ENCODE measurements around the gene CASP7. TPM values are rescaled to one million over a fixed set of nuclear protein-coding genes. Genes with fewer than 3 reads are reported as not detected.

CASP7 gene
- polyA plus RNA-seq, 3 donors = 9.9 to 26.1 (median 16.0) TPM

- DNase-seq = no peak
- no peaks in the 10 kb centered on the region for H3K4me1 ChIP-seq (ENCODE audit: control insufficient read depth in 1 of 2, insufficient read depth in 2 of 2, low read length in 2 of 2)
- H4K20me1 ChIP-seq (ENCODE audit: insufficient read depth, low read length) = peaks cover 17% of the 10 kb centered on the region
- H3K27ac ChIP-seq (ENCODE audit: low read depth in 1 of 2, low read length in 2 of 2) = no peak overlapping the region
- Mint-ChIP-seq H3K4me1 (peaks cover 5% of the 10 kb centered on the region), H3K27ac (no peak overlapping the region), H3K4me3 (no peak overlapping the region), H3K9me3 (peaks cover 0 to under 1% (median 0%) of the 10 kb centered on the region in 7 donors), H3K27me3 (ENCODE audit: low read depth in 3 of 3) (peaks cover 0 to under 1% (median 0%) of the 10 kb centered on the region in 3 donors), H3K36me3 (peaks cover 18 to 19% of the 10 kb centered on the region in 2 donors)
- no peaks in the 10 kb centered on the region for H3K9me3 ChIP-seq (replicated peaks in 1 of 2; ENCODE audit: control insufficient read depth in 1 of 2, insufficient read depth in 1 of 2, low read length in 2 of 2)
- H2AFZ ChIP-seq (ENCODE audit: insufficient read depth, low read depth, low read length, poor library complexity, severe bottlenecking) = no peak overlapping the region
- H3K4me2 ChIP-seq (replicated peaks; ENCODE audit: extremely low read depth, low read length, poor library complexity, severe bottlenecking) = no peak overlapping the region
- H3K36me3 ChIP-seq (replicated peaks in 1 of 2; ENCODE audit: control insufficient read depth in 1 of 2, insufficient read depth in 2 of 2, low read length in 2 of 2) = peaks cover 0 to 9% of the 10 kb centered on the region in 2 donors
- 88% methylated on average over 2 of the region's 8 CpGs for WGBS (ENCODE audit: insufficient coverage)
- no peak overlapping the region for H3K4me3 ChIP-seq (replicated peaks in 1 of 3; ENCODE audit: low read depth in 2 of 3, low read length in 3 of 3)
- TF ChIP-seq CTCF (IDR thresholded peaks at IDR 0.05) = no peak
- H3K79me2 ChIP-seq (ENCODE audit: insufficient read depth, low read length) = no peaks in the 10 kb centered on the region
- intact Hi-C loops (cut with micrococcal nuclease) = loop anchor here in 1 of 2 donors (10.0 kb wide), 1 partner anchor 405 kb away; no protein-coding TSS in a partner anchor
- H3K9ac ChIP-seq (ENCODE audit: insufficient read depth, low read length, poor library complexity, severe bottlenecking) = no peak overlapping the region
- H3K27me3 ChIP-seq (ENCODE audit: control insufficient read depth in 2 of 2, insufficient read depth in 2 of 2, low read length in 2 of 2) = no peaks in the 10 kb centered on the region
Measured at GRCh38 chr10:113709221-113709838, 29.6 kb downstream of the CASP7 start.

GRCh38 chr10:113711142-113711541, 31.4 kb downstream of the CASP7 start:
- H3K27ac Mint-ChIP-seq = peak overlapping the region in 1 of 7 donors; percentile 32
- no peak for DNase-seq
- H3K4me1 Mint-ChIP-seq = peaks cover 10% of the 10 kb centered on the region
- Histone ChIP-seq H3K4me2 (replicated peaks; ENCODE audit: extremely low read depth, low read length, poor library complexity, severe bottlenecking) (no peak overlapping the region), H3K27me3 (ENCODE audit: control insufficient read depth in 2 of 2, insufficient read depth in 2 of 2, low read length in 2 of 2) (no peaks in the 10 kb centered on the region), H3K36me3 (replicated peaks in 1 of 2; ENCODE audit: control insufficient read depth in 1 of 2, insufficient read depth in 2 of 2, low read length in 2 of 2) (peaks cover 0 to 9% of the 10 kb centered on the region in 2 donors), H4K20me1 (ENCODE audit: insufficient read depth, low read length) (peaks cover 9% of the 10 kb centered on the region), H3K4me3 (replicated peaks in 1 of 3; ENCODE audit: low read depth in 2 of 3, low read length in 3 of 3) (no peak overlapping the region), H3K9ac (ENCODE audit: insufficient read depth, low read length, poor library complexity, severe bottlenecking) (no peak overlapping the region), H3K9me3 (replicated peaks in 1 of 2; ENCODE audit: control insufficient read depth in 1 of 2, insufficient read depth in 1 of 2, low read length in 2 of 2) (no peaks in the 10 kb centered on the region), H3K79me2 (ENCODE audit: insufficient read depth, low read length) (no peaks in the 10 kb centered on the region), H3K27ac (ENCODE audit: low read depth in 1 of 2, low read length in 2 of 2) (no peak overlapping the region), H2AFZ (ENCODE audit: insufficient read depth, low read depth, low read length, poor library complexity, severe bottlenecking) (no peak overlapping the region), H3K4me1 (ENCODE audit: control insufficient read depth in 1 of 2, insufficient read depth in 2 of 2, low read length in 2 of 2) (peaks cover 3 to 6% of the 10 kb centered on the region in 2 donors)
- intact Hi-C loops (cut with micrococcal nuclease) = no loop called here
- 94% methylated on average over 2 of the region's 2 CpGs for WGBS (ENCODE audit: insufficient coverage)
- peaks cover 0 to 5% (median 0%) of the 10 kb centered on the region in 7 donors for H3K9me3 Mint-ChIP-seq
- TF ChIP-seq CTCF (IDR thresholded peaks at IDR 0.05) = no peak
- H3K27me3 Mint-ChIP-seq (ENCODE audit: low read depth in 3 of 3) = no peaks in the 10 kb centered on the region
- H3K36me3 Mint-ChIP-seq = peaks cover 19 to 29% of the 10 kb centered on the region in 2 donors
- H3K4me3 Mint-ChIP-seq = no peak overlapping the region

Measured in CD14-positive monocyte (primary cell).